Epithelial cell of proximal tubule (primary cell): ENCODE results near the gene LENG9. TPM values are rescaled to one million over a fixed set of nuclear protein-coding genes. Genes with fewer than 3 reads are reported as not detected.
A peak's percentile ranks its signal among the peaks of the same experiment; 100 is the strongest.

ENCODE experiments used
- DNase-seq: peaks from one replicate; pipeline ENCODE4 v3.0.0-alpha.2; 2011; ENCODE audit warnings: low read depth
- H3K4me3 ChIP-seq: 2 replicates; pipeline ENCODE4 v1.5.1; 2011; ENCODE audit warnings: low read depth, mild to moderate bottlenecking, low read length
- CTCF ChIP-seq: conservative IDR thresholded peaks from 2 replicates; pipeline ENCODE4 v1.5.1; 2012; ENCODE audit warnings: low read depth, mild to moderate bottlenecking, low read length
- total RNA-seq: library from RNA; depleted of rRNA; stranded (reverse); fragments of >200 nt; gene quantifications from 2 replicates; pipeline ENCODE4 v1.2.3, GENCODE V29; 2015

LENG9 gene
- total RNA-seq, 1 donor from 2014 or later: 4.1 TPM

- no peak for TF ChIP-seq CTCF
- DNase-seq: no peak
- no peak overlapping the region for H3K4me3 ChIP-seq
Measured at GRCh38 chr19:54482889-54483288, 19.3 kb upstream of the LENG9 start.

- DNase-seq: no peak
- peak; percentile 78 for TF ChIP-seq CTCF
- no peak overlapping the region for H3K4me3 ChIP-seq
Measured at GRCh38 chr19:54481326-54481930, 17.9 kb upstream of the LENG9 start.

- TF ChIP-seq CTCF: no peak
- H3K4me3 ChIP-seq: no peak overlapping the region
- DNase-seq: no peak
Measured at GRCh38 chr19:54480051-54480450, 16.5 kb upstream of the LENG9 start.

- DNase-seq: no peak
- no peak overlapping the region for H3K4me3 ChIP-seq
- peak; percentile 75 for TF ChIP-seq CTCF
Measured at GRCh38 chr19:54478677-54479266, 15.2 kb upstream of the LENG9 start.

GRCh38 chr19:54477650-54478049 is 14.1 kb upstream of the LENG9 start:
- DNase-seq: no peak
- H3K4me3 ChIP-seq: no peak overlapping the region
- TF ChIP-seq CTCF: peak; percentile 4

GRCh38 chr19:54475706-54476105 is 12.1 kb upstream of the LENG9 start:
- H3K4me3 ChIP-seq: no peak overlapping the region
- no peak for DNase-seq
- no peak for TF ChIP-seq CTCF

GRCh38 chr19:54473892-54474372 is 10.4 kb upstream of the LENG9 start:
- no peak for TF ChIP-seq CTCF
- no peak overlapping the region for H3K4me3 ChIP-seq
- DNase-seq: no peak
